SW480 (cell line): ENCODE results near the gene AOX1.
"Not testable (repeated sequence)": the region's sequence is repeated elsewhere in the genome, so short reads cannot be mapped to it uniquely, and the experiment has no call there.

Source experiments
- DNase-seq: peaks from one replicate; pipeline ENCODE4 v3.0.0-alpha.2; 2016; ENCODE audit warnings: low spot score

AOX1 gene

DNA sequence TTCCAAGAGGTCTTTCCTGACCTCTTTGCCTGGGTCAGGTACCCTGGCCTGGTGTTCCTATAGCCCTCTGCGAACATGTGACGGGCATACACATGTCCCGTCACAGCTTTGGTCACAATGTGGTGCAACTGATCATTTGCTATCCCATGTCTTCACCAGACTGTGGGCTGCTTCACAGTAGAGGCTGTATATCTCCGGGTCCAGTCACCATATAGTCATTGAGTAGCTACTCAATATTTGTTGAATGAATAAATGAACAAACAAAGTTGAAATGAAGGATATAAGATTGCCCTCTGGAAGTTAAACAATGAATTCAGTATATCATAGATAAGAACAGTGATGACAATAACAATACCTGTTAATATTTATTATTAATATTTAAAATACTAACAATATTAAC lies 16.8 kb downstream of the AOX1 start:
- no peak for DNase-seq

GRCh38 chr2:200603972-200604371 lies 18.2 kb downstream of the AOX1 start:
- DNase-seq, result no peak

GRCh38 chr2:200604571-200605255 lies 18.9 kb downstream of the AOX1 start:
- no peak for DNase-seq

DNA sequence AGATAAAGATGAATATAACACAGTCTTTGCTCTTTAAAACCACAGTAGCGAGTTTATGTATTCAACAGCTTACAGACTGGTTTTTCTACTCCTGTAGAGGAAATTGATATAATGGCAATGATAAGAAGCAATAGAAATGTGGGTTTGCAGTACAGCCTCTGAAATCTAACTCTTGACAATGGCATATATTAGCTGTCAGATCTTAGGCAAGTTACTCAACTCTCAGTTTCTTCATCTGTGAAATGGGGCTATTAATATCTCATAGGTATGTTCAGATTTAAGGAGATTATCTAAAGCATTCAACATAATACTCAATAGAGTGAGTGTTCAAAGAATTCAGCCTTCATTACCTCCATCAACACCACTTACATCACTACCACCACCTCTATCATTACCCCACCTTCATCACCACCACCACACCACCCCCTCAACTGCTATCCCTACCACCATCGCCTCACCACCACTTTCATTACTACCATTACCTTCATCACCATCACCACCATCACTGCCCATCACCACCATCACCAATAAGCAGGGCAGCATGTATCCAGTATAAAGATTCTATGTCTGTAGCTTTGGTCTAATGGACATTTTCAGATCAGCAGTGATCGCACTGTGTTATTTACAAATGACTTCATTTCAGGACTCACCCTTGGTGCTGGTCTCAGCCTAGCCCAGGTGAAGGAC lies 22.7 kb downstream of the AOX1 start:
- no peak for DNase-seq

DNA sequence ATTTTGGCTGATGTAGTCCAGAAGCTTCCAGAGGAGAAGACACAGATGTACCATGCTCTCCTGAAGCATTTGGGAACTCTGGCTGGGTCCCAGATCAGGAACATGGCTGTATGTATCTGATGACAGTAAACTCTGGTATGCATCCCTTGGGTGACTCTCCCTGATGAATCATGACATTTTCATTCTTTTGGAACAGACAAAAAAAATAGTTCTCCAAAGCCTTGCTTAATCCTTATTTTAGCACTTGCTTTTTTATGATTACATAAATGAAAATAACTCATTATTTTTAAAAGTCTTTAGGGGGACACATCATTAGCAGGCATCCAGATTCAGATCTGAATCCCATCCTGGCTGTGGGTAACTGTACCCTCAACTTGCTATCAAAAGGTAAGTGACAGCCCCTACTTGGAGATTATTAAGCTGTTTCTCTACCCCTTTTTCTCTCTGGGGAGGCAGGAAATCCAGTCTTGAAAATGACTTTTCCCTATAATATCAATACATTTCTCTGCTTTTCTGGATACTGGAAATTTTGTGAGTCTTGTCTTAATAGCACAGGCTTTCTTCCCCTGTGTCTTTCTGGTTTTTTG lies 23.3 kb downstream of the AOX1 start:
- DNase-seq, result peak; percentile 41

DNA sequence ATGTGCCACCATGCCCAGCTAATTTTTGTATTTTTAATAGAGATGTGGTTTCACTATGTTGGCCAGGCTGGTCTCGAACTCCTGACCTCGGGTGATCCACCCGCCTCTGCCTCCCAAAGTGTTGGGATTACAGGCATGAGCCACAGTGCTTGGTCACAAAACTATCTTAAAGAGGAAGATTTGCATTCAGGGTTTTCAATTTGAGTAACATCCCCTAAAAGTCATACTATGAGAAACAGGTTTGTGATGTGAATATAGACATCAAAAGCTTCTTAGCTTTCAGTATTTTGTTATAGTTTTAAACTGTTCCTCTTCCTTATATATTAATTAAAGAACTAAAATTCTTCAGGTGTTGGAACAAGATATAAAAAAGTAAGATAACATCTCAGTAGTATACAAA lies 24.4 kb downstream of the AOX1 start:
- not testable (repeated sequence) for DNase-seq

GRCh38 chr2:200613692-200614091 lies 27.9 kb downstream of the AOX1 start:
- no peak for DNase-seq

- no peak for DNase-seq
These were observed 28.4 kb downstream of the AOX1 start for GRCh38 chr2:200614249-200614648.

DNA sequence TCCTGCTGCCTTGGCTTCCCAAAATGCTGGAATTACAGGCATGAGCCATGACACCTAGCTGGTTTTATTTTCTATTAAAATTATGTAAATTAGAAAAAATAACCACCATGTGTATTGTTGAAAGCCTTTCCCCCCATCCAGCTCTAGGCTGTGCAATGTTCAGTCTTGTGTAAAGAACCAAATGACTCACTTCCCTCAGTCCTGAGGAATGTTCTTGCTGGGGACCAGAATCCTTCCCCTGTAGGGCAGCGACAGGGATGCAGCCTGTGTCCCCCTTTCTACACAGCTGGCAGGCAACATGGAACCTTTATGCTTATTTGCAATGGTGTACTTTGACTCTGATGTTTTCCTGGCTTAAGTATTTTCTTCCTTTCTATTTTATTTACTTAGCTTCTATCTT lies 29.4 kb downstream of the AOX1 start:
- DNase-seq, result peak; percentile 48

GRCh38 chr2:200616193-200616592 lies 30.4 kb downstream of the AOX1 start:
- DNase-seq, result no peak

- no peak for DNase-seq
These were observed 30.8 kb downstream of the AOX1 start for GRCh38 chr2:200616656-200617055.

DNA sequence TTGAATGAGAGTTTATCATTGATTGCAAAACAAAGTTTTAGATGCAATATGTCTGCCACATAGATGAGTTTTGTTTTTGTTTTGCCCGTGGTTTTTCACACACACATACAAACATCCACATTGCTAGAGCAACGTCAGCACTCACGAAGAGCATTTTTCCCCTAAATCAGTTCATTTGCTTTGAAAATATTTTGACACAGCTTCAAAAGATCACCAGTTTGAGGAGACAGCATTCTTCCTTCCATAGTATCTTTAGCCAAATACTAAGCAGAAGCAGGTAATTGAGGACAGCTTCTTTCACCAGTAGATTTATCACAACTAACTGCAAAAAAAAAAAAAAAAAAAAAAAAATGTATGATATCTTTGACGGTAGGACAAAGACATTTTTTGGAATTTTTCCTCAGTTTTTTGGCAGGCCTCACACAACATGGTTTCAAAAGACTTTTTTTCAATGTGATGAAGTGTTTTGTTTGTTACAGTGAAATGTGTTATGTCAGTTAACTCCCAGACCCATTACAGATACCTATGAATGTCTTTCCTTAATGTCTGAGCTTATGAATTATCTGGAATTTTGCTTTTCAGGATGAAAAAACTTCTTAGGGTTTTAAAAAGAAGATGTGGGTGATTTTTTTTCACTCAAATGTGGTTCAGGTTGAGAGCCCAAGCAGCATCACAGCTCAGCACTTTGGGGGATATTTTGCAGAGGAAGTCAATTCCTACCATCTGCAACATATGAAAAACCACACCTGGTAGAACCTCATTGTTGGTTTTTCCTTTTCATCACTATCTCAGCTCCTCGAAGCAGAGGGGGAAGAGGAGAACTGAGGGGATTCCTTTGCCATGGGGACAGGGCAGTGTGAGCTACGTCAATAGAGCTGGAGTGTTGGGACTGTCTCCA lies 31.6 kb downstream of the AOX1 start:
- DNase-seq, result no peak

GRCh38 chr2:200618054-200618419 lies 32.2 kb downstream of the AOX1 start:
- no peak for DNase-seq

GRCh38 chr2:200618590-200619021 lies 32.8 kb downstream of the AOX1 start:
- DNase-seq, result peak; percentile 14

DNA sequence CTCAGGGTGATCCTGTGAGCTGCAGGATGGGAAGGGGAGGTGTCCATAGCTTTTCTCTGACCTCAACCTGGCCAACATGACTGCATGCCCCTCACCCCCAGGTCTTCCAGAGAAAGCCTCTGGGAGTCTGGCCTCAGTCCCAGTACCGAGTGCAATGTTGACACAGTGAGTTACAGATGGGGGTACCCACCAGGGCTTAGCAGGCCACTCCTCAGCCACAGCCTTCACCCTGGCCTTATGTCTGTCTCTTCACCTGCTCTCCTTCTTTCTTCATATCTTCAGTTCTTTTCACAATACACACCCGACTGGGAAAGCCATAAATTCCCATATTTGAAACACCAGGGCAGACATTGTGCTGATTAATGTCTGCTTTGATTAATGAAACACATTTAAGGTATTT lies 33.5 kb downstream of the AOX1 start:
- no peak for DNase-seq

DNA sequence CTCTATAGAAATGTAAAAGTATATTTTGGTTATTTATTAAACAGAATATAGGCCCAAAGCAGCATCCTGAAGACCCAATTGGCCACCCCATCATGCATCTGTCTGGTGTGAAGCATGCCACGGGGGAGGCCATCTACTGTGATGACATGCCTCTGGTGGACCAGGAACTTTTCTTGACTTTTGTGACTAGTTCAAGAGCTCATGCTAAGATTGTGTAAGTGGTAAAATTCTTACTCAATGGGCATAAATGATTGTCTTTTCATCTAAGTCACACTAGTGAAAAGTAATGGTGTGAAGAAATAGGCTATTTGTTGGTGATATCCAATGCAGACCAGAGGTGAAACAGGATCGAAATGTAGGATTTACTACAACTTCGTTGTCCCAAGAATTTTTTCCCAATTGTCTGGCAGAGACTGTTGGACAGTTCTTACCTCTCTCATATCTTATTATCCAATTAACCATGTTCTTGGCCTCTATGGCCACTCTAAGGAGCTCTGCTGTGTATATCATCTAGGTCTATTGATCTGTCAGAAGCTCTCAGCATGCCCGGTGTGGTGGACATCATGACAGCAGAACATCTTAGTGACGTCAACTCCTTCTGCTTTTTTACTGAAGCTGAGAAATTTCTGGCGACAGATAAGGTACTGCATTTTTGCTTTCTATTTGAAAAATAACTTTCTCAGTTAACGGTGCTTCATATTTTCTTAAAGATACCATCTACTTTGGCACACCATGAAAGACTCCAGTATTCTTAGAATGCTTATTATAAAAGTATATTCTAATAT lies 35.0 kb downstream of the AOX1 start:
- no peak for DNase-seq

GRCh38 chr2:200622106-200622505 lies 36.3 kb downstream of the AOX1 start:
- DNase-seq, result no peak

DNA sequence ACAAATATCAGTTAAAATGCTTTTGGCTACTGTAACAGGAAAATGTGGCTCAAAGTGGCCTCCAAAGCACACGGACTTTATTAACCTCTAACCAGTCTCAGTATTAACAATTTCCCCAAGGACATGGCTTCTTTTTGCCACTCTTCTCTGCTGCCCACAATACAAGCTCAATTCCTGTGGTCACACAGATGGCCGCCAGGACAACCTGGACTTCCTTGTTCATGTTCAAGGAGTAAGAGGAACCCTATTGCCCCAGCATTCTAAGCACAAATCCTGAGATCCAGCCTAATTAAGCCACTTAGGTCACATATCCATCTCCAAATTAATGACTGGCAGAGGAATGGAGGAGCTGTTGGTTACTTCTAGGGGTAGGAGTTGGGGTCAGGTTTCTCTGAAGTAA lies 38.2 kb downstream of the AOX1 start:
- no peak for DNase-seq

DNA sequence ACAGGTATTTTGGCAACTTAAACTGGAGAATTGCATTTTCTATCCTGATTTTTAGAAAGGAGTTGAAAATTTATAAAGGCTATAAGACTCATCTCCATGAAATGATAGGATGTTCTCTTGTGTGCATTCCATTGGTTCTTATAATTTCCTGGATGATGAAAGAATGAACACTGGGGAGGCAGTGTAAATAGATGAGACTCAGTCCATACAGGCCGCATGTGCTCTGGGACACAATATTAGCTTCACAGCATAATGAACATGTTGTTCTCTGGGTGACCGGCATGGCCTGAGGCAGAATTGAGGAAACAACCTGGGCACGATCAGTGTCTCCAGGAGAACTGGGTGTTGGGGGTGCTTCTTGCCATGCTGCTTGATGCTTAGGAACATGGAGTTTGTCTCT lies 38.8 kb downstream of the AOX1 start:
- DNase-seq, result no peak

GRCh38 chr2:200625282-200625681 lies 39.5 kb downstream of the AOX1 start:
- no peak for DNase-seq

DNA sequence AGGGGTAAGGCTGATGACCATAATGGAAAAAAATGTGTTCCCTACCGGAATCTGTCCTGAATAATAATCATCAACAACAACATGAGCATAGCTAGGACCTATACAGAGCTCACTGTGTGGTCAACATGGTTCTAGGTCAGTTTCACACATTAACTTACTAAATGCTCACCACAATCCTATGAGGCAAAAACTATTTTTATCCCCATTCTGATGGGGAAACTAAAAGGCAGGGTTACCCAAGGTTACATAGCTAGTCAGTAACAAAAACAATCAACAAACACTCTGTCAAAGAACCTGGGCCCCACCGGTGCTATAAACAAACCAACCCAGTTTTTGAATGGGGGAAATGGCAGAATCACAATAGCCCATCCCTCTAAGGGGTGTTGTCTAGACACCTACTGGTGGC lies 40.1 kb downstream of the AOX1 start:
- DNase-seq, result no peak
